SK-N-MC (cell line): ENCODE measurements around the gene ZNF274.

ENCODE experiments used
- EZH2 ChIP-seq: fragments of 200-600 bp; sonication (generic); IDR thresholded peaks from one replicate; pipeline ENCODE4 v1.6.1; 2017; ENCODE audit warnings: antibody characterized with exemption
- POLR2AphosphoS5 ChIP-seq: IDR thresholded peaks from 2 replicates; pipeline ENCODE4 v1.6.1; 2012; ENCODE audit warnings: mild to moderate bottlenecking, low read depth, low read length, borderline replicate concordance

GRCh38 chr19:58166708-58167280 is 16.1 kb upstream of the ZNF274 start:
- TF ChIP-seq EZH2, result no peak
- TF ChIP-seq POLR2AphosphoS5, result no peak
